Measurements from ENCODE around the gene SDK1.

- TF ChIP-seq, protein P1, sequence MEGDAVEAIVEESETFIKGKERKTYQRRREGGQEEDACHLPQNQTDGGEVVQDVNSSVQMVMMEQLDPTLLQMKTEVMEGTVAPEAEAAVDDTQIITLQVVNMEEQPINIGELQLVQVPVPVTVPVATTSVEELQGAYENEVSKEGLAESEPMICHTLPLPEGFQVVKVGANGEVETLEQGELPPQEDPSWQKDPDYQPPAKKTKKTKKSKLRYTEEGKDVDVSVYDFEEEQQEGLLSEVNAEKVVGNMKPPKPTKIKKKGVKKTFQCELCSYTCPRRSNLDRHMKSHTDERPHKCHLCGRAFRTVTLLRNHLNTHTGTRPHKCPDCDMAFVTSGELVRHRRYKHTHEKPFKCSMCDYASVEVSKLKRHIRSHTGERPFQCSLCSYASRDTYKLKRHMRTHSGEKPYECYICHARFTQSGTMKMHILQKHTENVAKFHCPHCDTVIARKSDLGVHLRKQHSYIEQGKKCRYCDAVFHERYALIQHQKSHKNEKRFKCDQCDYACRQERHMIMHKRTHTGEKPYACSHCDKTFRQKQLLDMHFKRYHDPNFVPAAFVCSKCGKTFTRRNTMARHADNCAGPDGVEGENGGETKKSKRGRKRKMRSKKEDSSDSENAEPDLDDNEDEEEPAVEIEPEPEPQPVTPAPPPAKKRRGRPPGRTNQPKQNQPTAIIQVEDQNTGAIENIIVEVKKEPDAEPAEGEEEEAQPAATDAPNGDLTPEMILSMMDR (IDR thresholded peaks at IDR 0.05) = no peak
- no peak for TF ChIP-seq POLR2A (IDR thresholded peaks at IDR 0.05)
Observed at GRCh38 chr7:3280445-3280844, 20.6 kb upstream of the SDK1 start.

Data from body of pancreas (tissue), 4 donors.